ENCODE data around the gene TXN.

GRCh38 chr9:110282739-110283081, 26.4 kb upstream of the TXN start:
- TF ChIP-seq MAZ (IDR thresholded peaks at IDR 0.05; ENCODE audit: borderline replicate concordance, low read depth, low read length) (no peak), POLR2A (IDR thresholded peaks at IDR 0.05; ENCODE audit: low read depth, low read length) (no peak), CTCF (conservative IDR thresholded peaks at IDR 0.05; ENCODE audit: low read depth, low read length) (no peak)

Measured in IMR-90 (cell line).